GM18511 (cell line): ENCODE measurements around the gene TARBP1.

ENCODE experiments used
- ATAC-seq: cut with Tn5 transposase; IDR thresholded peaks from one replicate; pipeline ENCODE4 v1.9.1; 2021; ENCODE audit warnings: mild to moderate bottlenecking, moderate library complexity; ENCODE audit not compliant: unreplicated experiment

Gene TARBP1

GRCh38 chr1:234368320-234369032 lies 110.5 kb downstream of the TARBP1 start:
- no peak for ATAC-seq

- no peak for ATAC-seq
These were observed 116.4 kb downstream of the TARBP1 start for GRCh38 chr1:234362558-234362957.

GRCh38 chr1:234361102-234361603 lies 117.8 kb downstream of the TARBP1 start:
- ATAC-seq, result no peak

DNA sequence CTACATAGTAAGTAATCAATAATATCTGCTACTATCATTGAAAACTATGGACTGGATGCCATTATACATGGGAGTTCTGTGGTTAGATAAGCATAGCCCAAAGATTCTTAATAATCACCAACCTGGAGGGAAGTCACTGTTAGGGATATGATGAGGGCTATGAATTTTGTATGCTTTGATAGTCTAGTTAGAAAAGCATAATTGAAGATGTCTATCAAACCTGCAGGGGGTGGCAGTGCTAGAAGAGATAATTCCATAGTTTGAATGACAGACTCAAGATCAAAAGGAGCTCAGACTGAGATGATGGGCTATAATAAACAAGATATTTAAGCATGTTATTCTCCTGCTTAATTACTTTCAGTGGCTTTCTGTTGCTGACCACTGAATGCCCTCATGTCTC lies 121.1 kb downstream of the TARBP1 start:
- ATAC-seq, result no peak

DNA sequence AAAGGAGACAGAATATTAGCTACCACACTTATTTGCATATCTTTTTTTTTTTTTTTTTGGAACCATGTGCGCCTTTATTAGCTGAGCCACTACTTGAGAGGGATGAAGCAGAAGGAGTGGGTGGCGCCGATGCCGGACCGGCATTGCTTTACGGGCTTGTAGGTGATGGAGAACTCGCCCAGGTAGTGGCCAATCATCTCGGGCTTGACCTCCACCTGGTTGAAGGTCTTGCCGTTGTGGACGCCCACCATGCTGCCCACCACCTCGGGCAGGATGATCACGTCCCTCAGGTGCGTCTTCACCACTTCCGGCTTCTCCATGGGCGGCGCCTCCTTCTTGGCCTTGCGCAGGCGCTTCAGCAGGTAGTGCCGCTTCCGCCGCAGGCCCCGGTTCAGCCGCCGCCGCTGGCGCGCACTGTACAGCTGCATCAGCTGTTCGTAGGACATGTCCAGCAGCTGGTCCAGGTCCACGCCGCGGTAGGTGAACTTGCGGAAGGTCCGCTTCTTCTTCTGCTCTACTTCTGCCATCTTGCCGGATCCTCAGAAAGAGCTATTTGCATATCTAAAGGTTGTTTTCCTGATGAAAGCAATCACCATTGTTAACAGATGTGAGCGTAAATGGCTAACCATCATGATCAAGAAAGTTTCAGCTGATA lies 122.2 kb downstream of the TARBP1 start:
- ATAC-seq, result peak; percentile 52

- ATAC-seq, result no peak
These were observed 123.0 kb downstream of the TARBP1 start for GRCh38 chr1:234355782-234356510.

- ATAC-seq, result no peak
These were observed 130.0 kb downstream of the TARBP1 start for GRCh38 chr1:234348964-234349363.

DNA sequence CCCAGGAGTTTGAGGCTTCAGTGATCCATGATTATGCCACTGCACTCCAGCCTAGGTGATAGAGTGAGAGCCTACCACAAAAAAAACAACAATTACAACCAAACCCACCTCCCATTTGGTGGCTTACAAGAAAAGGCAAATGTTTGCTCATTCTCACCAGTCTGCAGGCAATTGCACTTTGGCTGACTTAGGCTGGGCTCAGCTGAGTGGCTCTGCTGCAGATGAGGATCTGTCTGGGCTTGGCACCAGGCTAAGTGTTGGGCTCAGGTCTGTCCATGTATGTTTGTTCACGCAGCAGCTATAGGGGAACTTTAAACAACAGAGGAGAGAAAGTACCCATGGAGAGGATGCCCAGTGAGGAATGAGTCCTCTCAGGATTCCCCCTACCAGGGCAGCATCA lies 133.7 kb downstream of the TARBP1 start:
- ATAC-seq, result no peak

GRCh38 chr1:234342774-234343173 lies 136.2 kb downstream of the TARBP1 start:
- ATAC-seq, result no peak
